Daoy (cell line): Measurements from ENCODE around the gene MEG3. TPM values are rescaled to one million over a fixed set of nuclear protein-coding genes. Genes with fewer than 3 reads are reported as not detected.

Source experiments
- DNase-seq: peaks from one replicate; pipeline ENCODE4 v3.0.0-alpha.2; 2015; ENCODE audit warnings: low read depth
- total RNA-seq: library from RNA; depleted of rRNA; stranded (reverse); fragments of >200 nt; shearing (Covaris generic); gene quantifications from 2 replicates; pipeline ENCODE4 v1.2.3, GENCODE V29; 2014

Gene MEG3
- total RNA-seq, 1 experiment from 2014 or later = 13.5 TPM

GRCh38 chr14:100880271-100881101, 54.6 kb downstream of the MEG3 start:
- no peak for DNase-seq

- no peak for DNase-seq
Observed at GRCh38 chr14:100881211-100882025, 55.5 kb downstream of the MEG3 start.

GRCh38 chr14:100882026-100882967, 56.4 kb downstream of the MEG3 start:
- DNase-seq = no peak

- no peak for DNase-seq
Observed at GRCh38 chr14:100882991-100883788, 57.3 kb downstream of the MEG3 start.

GRCh38 chr14:100883789-100884101, 57.8 kb downstream of the MEG3 start:
- no peak for DNase-seq

- no peak for DNase-seq
Observed at GRCh38 chr14:100884456-100884855, 58.5 kb downstream of the MEG3 start.

- DNase-seq = no peak
Observed at GRCh38 chr14:100885196-100885595, 59.3 kb downstream of the MEG3 start.

GRCh38 chr14:100885617-100886016, 59.7 kb downstream of the MEG3 start:
- DNase-seq = no peak

GRCh38 chr14:100887728-100888335, 61.9 kb downstream of the MEG3 start:
- DNase-seq = no peak

GRCh38 chr14:100888789-100889315, 62.9 kb downstream of the MEG3 start:
- no peak for DNase-seq

- no peak for DNase-seq
Observed at GRCh38 chr14:100889641-100890040, 63.7 kb downstream of the MEG3 start.

GRCh38 chr14:100890061-100890850, 64.3 kb downstream of the MEG3 start:
- no peak for DNase-seq

GRCh38 chr14:100891051-100891450, 65.1 kb downstream of the MEG3 start:
- no peak for DNase-seq

- DNase-seq = no peak
Observed at GRCh38 chr14:100891501-100892445, 65.9 kb downstream of the MEG3 start.

- no peak for DNase-seq
Observed at GRCh38 chr14:100892496-100893227, 66.7 kb downstream of the MEG3 start.

GRCh38 chr14:100893228-100893601, 67.3 kb downstream of the MEG3 start:
- no peak for DNase-seq

- DNase-seq = no peak
Observed at GRCh38 chr14:100893760-100894159, 67.8 kb downstream of the MEG3 start.

- DNase-seq = no peak
Observed at GRCh38 chr14:100894416-100894815, 68.5 kb downstream of the MEG3 start.
